ENCODE results near the gene CSF1. TPM values are rescaled to one million over a fixed set of nuclear protein-coding genes. Genes with fewer than 3 reads are reported as not detected.

CSF1 gene
- total RNA-seq, 3 donors from 2014 or later = 6.5 to 34.4 (median 19.9) TPM

- no peak for ATAC-seq
- H3K36me3 ChIP-seq (ENCODE audit: low read depth) = no peaks in the 10 kb centered on the region
- no peak overlapping the region for H3K4me3 ChIP-seq
- no peak for DNase-seq
- peaks cover 7% of the 10 kb centered on the region for H3K4me1 ChIP-seq (ENCODE audit: low read depth)
- H3K9me3 ChIP-seq = no peaks in the 10 kb centered on the region
- TF ChIP-seq CTCF (IDR thresholded peaks at IDR 0.05) = no peak
- intact Hi-C loops (cut with DNase I, micrococcal nuclease) = no loop called here
These were observed 3.8 kb upstream of the CSF1 start for GRCh38 chr1:109906839-109907180.

- no peak overlapping the region for H3K4me3 ChIP-seq
- DNase-seq (no peak), ATAC-seq (no peak)
- no peaks in the 10 kb centered on the region for H3K9me3 ChIP-seq
- peaks cover 7% of the 10 kb centered on the region for H3K4me1 ChIP-seq (ENCODE audit: low read depth)
- H3K36me3 ChIP-seq (ENCODE audit: low read depth) = no peaks in the 10 kb centered on the region
- TF ChIP-seq CTCF (IDR thresholded peaks at IDR 0.05) = no peak
- intact Hi-C loops (cut with DNase I, micrococcal nuclease) = no loop called here
These were observed 3.4 kb upstream of the CSF1 start for GRCh38 chr1:109907190-109907774.

GRCh38 chr1:109908836-109909235, 1.8 kb upstream of the CSF1 start:
- TF ChIP-seq CTCF (IDR thresholded peaks at IDR 0.05) = no peak
- H3K36me3 ChIP-seq (ENCODE audit: low read depth) = no peaks in the 10 kb centered on the region
- H3K4me1 ChIP-seq (ENCODE audit: low read depth) = peaks cover 7% of the 10 kb centered on the region
- no peaks in the 10 kb centered on the region for H3K9me3 ChIP-seq
- ATAC-seq (no peak), DNase-seq (no peak)
- intact Hi-C loops (cut with DNase I, micrococcal nuclease) = no loop called here
- no peak overlapping the region for H3K4me3 ChIP-seq

- DNase-seq = no peak
- intact Hi-C loops (cut with DNase I, micrococcal nuclease) = no loop called here
- Histone ChIP-seq H3K4me3 (no peak overlapping the region), H3K4me1 (ENCODE audit: low read depth) (peaks cover 7% of the 10 kb centered on the region), H3K36me3 (ENCODE audit: low read depth) (no peaks in the 10 kb centered on the region), H3K9me3 (no peaks in the 10 kb centered on the region)
- ATAC-seq = no peak
- no peak for TF ChIP-seq CTCF (IDR thresholded peaks at IDR 0.05)
These were observed 1.1 kb upstream of the CSF1 start for GRCh38 chr1:109909561-109909960.

GRCh38 chr1:109910963-109911798, 532 bp downstream of the CSF1 start:
- peak; percentile 46 for ATAC-seq
- peaks cover 7% of the 10 kb centered on the region for H3K4me1 ChIP-seq (ENCODE audit: low read depth)
- intact Hi-C loops (cut with DNase I, micrococcal nuclease) = no loop called here

More at GRCh38 chr1:109910963-109911798, 532 bp downstream of the CSF1 start:
- DNase-seq = peak in 1 of 3 donors; percentile 56
- TF ChIP-seq CTCF (IDR thresholded peaks at IDR 0.05) = no peak
- H3K4me3 ChIP-seq = peak overlapping the region; percentile 46
- H3K9me3 ChIP-seq = no peaks in the 10 kb centered on the region
- no peaks in the 10 kb centered on the region for H3K36me3 ChIP-seq (ENCODE audit: low read depth)
